Gastrocnemius medialis (tissue), 4 donors: ENCODE data around the gene SPOCK1.

ENCODE experiments used
- POLR2A ChIP-seq, 2 donors: fragments of 450-650 bp; IDR thresholded peaks; one replicate each; pipeline ENCODE4 v1.6.1; 2017; ENCODE audit warnings: antibody characterized with exemption in 2 of 2, mild to moderate bottlenecking in 2 of 2, moderate library complexity in 2 of 2
- TF ChIP-seq, protein P1 (sequence below), 5 experiments: fragments of 450-650 bp in 3 of 5; fragments of 200-600 bp in 2 of 5; sonication (generic) in 2 of 5; IDR thresholded peaks in 4 of 5; conservative IDR thresholded peaks in 1 of 5; 1 replicate in 4 of 5; 2 replicates in 1 of 5; pipeline ENCODE4 v1.5.1; 2016 to 2019; ENCODE audit warnings: antibody characterized with exemption in 5 of 5, mild to moderate bottlenecking in 3 of 5, moderate library complexity in 3 of 5

DNA sequence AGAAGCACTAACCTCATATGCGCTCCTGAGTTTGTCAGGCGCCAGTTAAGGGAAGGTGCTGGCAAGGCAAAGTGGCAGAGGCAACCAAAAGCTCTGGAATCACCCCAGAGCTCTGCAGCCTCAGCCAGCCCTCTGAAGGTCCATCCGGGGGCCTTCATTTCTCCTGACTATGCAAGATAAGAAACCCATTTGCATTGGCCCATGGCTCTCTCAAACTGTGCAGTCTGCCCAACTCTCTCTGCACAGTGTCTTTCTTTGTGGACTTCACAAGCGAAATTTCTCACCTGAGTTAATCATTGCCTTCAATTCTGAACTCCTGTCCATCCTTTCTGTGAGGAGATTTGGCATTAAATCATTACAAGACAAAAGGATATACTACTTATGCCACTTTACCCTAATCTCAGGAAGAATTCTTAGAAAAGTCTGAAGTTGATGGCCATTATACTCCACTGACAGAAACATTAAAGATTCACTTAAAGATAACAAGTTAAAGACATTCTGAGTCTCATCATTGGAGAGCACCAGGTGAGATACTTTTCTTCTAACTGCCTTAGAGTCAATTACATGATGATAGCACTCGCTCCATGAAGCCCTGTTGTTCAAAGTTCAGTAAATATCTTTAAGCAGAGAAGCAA, 235.6 kb downstream of the SPOCK1 start:
- TF ChIP-seq, protein P1, sequence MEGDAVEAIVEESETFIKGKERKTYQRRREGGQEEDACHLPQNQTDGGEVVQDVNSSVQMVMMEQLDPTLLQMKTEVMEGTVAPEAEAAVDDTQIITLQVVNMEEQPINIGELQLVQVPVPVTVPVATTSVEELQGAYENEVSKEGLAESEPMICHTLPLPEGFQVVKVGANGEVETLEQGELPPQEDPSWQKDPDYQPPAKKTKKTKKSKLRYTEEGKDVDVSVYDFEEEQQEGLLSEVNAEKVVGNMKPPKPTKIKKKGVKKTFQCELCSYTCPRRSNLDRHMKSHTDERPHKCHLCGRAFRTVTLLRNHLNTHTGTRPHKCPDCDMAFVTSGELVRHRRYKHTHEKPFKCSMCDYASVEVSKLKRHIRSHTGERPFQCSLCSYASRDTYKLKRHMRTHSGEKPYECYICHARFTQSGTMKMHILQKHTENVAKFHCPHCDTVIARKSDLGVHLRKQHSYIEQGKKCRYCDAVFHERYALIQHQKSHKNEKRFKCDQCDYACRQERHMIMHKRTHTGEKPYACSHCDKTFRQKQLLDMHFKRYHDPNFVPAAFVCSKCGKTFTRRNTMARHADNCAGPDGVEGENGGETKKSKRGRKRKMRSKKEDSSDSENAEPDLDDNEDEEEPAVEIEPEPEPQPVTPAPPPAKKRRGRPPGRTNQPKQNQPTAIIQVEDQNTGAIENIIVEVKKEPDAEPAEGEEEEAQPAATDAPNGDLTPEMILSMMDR (IDR thresholded peaks at IDR 0.05 in 4 of 5, conservative IDR thresholded peaks at IDR 0.05 in 1 of 5) = no peak
- no peak for TF ChIP-seq POLR2A (IDR thresholded peaks at IDR 0.05)
